Colonic mucosa (tissue), 4 donors: ENCODE measurements around the gene AKR7A2. TPM values are rescaled to one million over a fixed set of nuclear protein-coding genes. Genes with fewer than 3 reads are reported as not detected.
A peak's percentile ranks its signal among the peaks of the same experiment; 100 is the strongest.

Experiments used
- DNase-seq: peaks from one replicate; pipeline ENCODE4 v3.0.0-alpha.2; 2020
- H3K27ac ChIP-seq: fragments of 200-600 bp; one replicate; pipeline ENCODE4 v1.8.0; 2021
- H3K27me3 ChIP-seq: fragments of 200-600 bp; one replicate; pipeline ENCODE4 v1.8.0; 2021
- H3K36me3 ChIP-seq: fragments of 200-600 bp; one replicate; pipeline ENCODE4 v1.8.0; 2021
- H3K4me1 ChIP-seq: fragments of 200-600 bp; one replicate; pipeline ENCODE4 v1.8.0; 2021; ENCODE audit warnings: mild to moderate bottlenecking
- H3K4me3 ChIP-seq: fragments of 200-600 bp; one replicate; pipeline ENCODE4 v1.8.0; 2021
- H3K9ac ChIP-seq, 2 donors: one replicate each; pipeline ENCODE4 v1.7.0; 2013; ENCODE audit warnings: control low read depth in 2 of 2, low read depth in 2 of 2, low read length in 2 of 2
- H3K9me3 ChIP-seq: fragments of 200-600 bp; one replicate; pipeline ENCODE4 v1.8.0; 2021
- intact Hi-C: fragments of 100-400 bp; cut with DNase I; formaldehyde crosslinking; loops from one replicate; pipeline ENCODE4 v1.14.1; 2022
- total RNA-seq, 2 donors: library from RNA; stranded (reverse); fragmentation: NEBNext Ultra II Directional in 1 of 2; extraction: Animal tissue kit (Norgen Biotek cat#: 25700) in 1 of 2; gene quantifications; one replicate each; pipeline ENCODE4 v1.2.1, GENCODE V29; 2021
- TF ChIP-seq, protein P1 (sequence below): fragments of 200-600 bp; IDR thresholded peaks from one replicate; pipeline ENCODE4 v1.8.0; 2022; ENCODE audit warnings: antibody characterized with exemption, mild to moderate bottlenecking
- donor health status: healthy.
- donor health status: DM: no; HTN: no; CAD: no.
- donor health status: DM: no; HTN: no; CAD: no.

AKR7A2 gene
- total RNA-seq, 2 donors from 2014 or later: 112 to 129 TPM

- intact Hi-C loops: no loop called here
- H3K9ac ChIP-seq: no peak overlapping the region
- no peaks in the 10 kb centered on the region for H3K27me3 ChIP-seq
- DNase-seq: no peak
- no peak overlapping the region for H3K4me3 ChIP-seq
- H3K36me3 ChIP-seq: no peaks in the 10 kb centered on the region
- no peak overlapping the region for H3K27ac ChIP-seq
- TF ChIP-seq, protein P1, sequence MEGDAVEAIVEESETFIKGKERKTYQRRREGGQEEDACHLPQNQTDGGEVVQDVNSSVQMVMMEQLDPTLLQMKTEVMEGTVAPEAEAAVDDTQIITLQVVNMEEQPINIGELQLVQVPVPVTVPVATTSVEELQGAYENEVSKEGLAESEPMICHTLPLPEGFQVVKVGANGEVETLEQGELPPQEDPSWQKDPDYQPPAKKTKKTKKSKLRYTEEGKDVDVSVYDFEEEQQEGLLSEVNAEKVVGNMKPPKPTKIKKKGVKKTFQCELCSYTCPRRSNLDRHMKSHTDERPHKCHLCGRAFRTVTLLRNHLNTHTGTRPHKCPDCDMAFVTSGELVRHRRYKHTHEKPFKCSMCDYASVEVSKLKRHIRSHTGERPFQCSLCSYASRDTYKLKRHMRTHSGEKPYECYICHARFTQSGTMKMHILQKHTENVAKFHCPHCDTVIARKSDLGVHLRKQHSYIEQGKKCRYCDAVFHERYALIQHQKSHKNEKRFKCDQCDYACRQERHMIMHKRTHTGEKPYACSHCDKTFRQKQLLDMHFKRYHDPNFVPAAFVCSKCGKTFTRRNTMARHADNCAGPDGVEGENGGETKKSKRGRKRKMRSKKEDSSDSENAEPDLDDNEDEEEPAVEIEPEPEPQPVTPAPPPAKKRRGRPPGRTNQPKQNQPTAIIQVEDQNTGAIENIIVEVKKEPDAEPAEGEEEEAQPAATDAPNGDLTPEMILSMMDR: no peak
- no peaks in the 10 kb centered on the region for H3K4me1 ChIP-seq
- H3K9me3 ChIP-seq: no peaks in the 10 kb centered on the region
These were observed 43.5 kb downstream of the AKR7A2 start for GRCh38 chr1:19268445-19268844.

GRCh38 chr1:19262744-19263143 lies 49.2 kb downstream of the AKR7A2 start:
- no peaks in the 10 kb centered on the region for H3K27me3 ChIP-seq
- H3K9ac ChIP-seq: no peak overlapping the region
- H3K27ac ChIP-seq: no peak overlapping the region
- H3K36me3 ChIP-seq: no peaks in the 10 kb centered on the region
- H3K4me1 ChIP-seq: no peaks in the 10 kb centered on the region
- H3K9me3 ChIP-seq: no peaks in the 10 kb centered on the region
- TF ChIP-seq, protein P1: no peak
- intact Hi-C loops: no loop called here
- no peak overlapping the region for H3K4me3 ChIP-seq
- no peak for DNase-seq

- intact Hi-C loops: no loop called here
- TF ChIP-seq, protein P1: no peak
- H3K27me3 ChIP-seq: no peaks in the 10 kb centered on the region
- H3K36me3 ChIP-seq: no peaks in the 10 kb centered on the region
- DNase-seq: no peak
- H3K9ac ChIP-seq: no peak overlapping the region
- H3K4me1 ChIP-seq: no peaks in the 10 kb centered on the region
- H3K27ac ChIP-seq: no peak overlapping the region
- no peak overlapping the region for H3K4me3 ChIP-seq
- H3K9me3 ChIP-seq: no peaks in the 10 kb centered on the region
These were observed 49.9 kb downstream of the AKR7A2 start for GRCh38 chr1:19262047-19262446.

DNA sequence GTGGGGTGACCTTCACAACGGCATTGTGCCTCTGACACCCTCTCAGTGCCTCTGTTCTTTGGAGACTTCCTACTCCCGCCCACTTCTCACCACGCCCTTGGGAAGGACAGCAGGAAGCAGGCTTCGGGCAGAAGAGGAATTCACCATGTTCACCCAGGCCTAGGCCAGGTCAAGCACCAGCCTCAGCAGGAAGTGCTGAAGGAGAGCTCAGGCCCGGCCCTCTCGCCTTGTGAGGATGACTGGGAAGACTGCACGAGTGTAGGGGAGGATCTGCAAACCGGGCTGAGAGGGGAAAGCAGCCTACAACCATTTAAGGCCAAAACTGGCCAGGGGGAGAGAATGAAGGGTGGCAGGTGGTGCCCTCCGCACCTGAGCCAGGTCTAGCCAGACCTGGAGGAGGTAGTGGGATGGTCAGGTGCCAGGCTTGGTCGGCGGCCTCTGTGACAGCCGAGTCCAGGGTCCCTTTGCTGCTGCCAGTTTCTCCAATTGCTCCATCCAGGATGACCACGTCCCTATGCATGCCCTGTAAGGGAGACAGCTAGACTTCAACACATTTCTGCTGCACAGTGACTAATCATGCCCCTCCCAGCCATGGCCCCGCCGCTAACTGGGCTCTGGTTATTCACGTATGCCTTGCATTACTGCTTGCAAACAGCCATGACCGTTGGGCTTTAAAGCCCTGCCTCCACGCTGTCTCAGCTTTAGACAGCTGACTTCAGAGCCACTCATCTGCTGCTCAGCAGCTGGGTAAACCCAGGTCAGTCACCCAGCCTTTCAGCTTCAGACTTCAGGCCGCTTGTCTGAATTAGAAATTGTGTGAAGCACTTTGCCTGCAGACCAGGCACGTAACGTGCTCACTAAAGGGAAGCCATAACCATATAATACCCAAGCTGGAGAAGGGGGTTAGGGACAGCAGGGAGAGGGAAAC lies 51.5 kb downstream of the AKR7A2 start:
- intact Hi-C loops: no loop called here
- TF ChIP-seq, protein P1: no peak
- Histone ChIP-seq H3K9ac (no peak overlapping the region), H3K4me1 (no peaks in the 10 kb centered on the region), H3K4me3 (no peak overlapping the region), H3K27ac (peak overlapping the region; percentile 12), H3K36me3 (no peaks in the 10 kb centered on the region), H3K9me3 (no peaks in the 10 kb centered on the region), H3K27me3 (no peaks in the 10 kb centered on the region)
- peak; percentile 58 for DNase-seq

- Histone ChIP-seq H3K9me3 (no peaks in the 10 kb centered on the region), H3K4me1 (peaks cover under 1% of the 10 kb centered on the region), H3K4me3 (no peak overlapping the region), H3K27ac (no peak overlapping the region), H3K9ac (no peak overlapping the region), H3K36me3 (no peaks in the 10 kb centered on the region), H3K27me3 (no peaks in the 10 kb centered on the region)
- TF ChIP-seq, protein P1: no peak
- intact Hi-C loops: no loop called here
- DNase-seq: no peak
These were observed 53.6 kb downstream of the AKR7A2 start for GRCh38 chr1:19258353-19258752.
